GM19328 (cell line): Measurements from ENCODE around the gene SORL1-AS1.
"Not testable (repeated sequence)": the region's sequence is repeated elsewhere in the genome, so short reads cannot be mapped to it uniquely, and the experiment has no call there.

Experiments
- ATAC-seq: cut with Tn5 transposase; IDR thresholded peaks from one replicate; pipeline ENCODE4 v1.9.1; 2021; ENCODE audit warnings: mild to moderate bottlenecking, moderate library complexity; ENCODE audit not compliant: unreplicated experiment

SORL1-AS1 gene

GRCh38 chr11:121431820-121432526, 20.8 kb downstream of the SORL1-AS1 start:
- no peak for ATAC-seq

- ATAC-seq = no peak
These were observed 23.2 kb downstream of the SORL1-AS1 start for GRCh38 chr11:121429556-121429955.

- no peak for ATAC-seq
These were observed 25.4 kb downstream of the SORL1-AS1 start for GRCh38 chr11:121427400-121427744.

- ATAC-seq = no peak
These were observed 26.0 kb downstream of the SORL1-AS1 start for GRCh38 chr11:121426476-121427399.

GRCh38 chr11:121425828-121426227, 26.9 kb downstream of the SORL1-AS1 start:
- no peak for ATAC-seq

GRCh38 chr11:121422675-121423074, 30.1 kb downstream of the SORL1-AS1 start:
- no peak for ATAC-seq

- ATAC-seq = no peak
These were observed 31.4 kb downstream of the SORL1-AS1 start for GRCh38 chr11:121421149-121421901.

GRCh38 chr11:121420398-121420797, 32.4 kb downstream of the SORL1-AS1 start:
- no peak for ATAC-seq

- no peak for ATAC-seq
These were observed 32.9 kb downstream of the SORL1-AS1 start for GRCh38 chr11:121419836-121420235.

GRCh38 chr11:121418625-121419114, 34.1 kb downstream of the SORL1-AS1 start:
- ATAC-seq = no peak

GRCh38 chr11:121417607-121418006, 35.2 kb downstream of the SORL1-AS1 start:
- no peak for ATAC-seq

GRCh38 chr11:121417055-121417551, 35.7 kb downstream of the SORL1-AS1 start:
- peak; percentile 48 for ATAC-seq

- no peak for ATAC-seq
These were observed 36.9 kb downstream of the SORL1-AS1 start for GRCh38 chr11:121415856-121416255.

GRCh38 chr11:121414141-121414913, 38.4 kb downstream of the SORL1-AS1 start:
- no peak for ATAC-seq

- no peak for ATAC-seq
These were observed 39.9 kb downstream of the SORL1-AS1 start for GRCh38 chr11:121412711-121413415.

GRCh38 chr11:121412000-121412587, 40.7 kb downstream of the SORL1-AS1 start:
- no peak for ATAC-seq

- not testable (repeated sequence) for ATAC-seq
These were observed 41.4 kb downstream of the SORL1-AS1 start for GRCh38 chr11:121411330-121411729.

- ATAC-seq = not testable (repeated sequence)
These were observed 42.7 kb downstream of the SORL1-AS1 start for GRCh38 chr11:121410041-121410440.

- ATAC-seq = no peak
These were observed 43.9 kb downstream of the SORL1-AS1 start for GRCh38 chr11:121408830-121409229.
